Activated CD8-positive, alpha-beta memory T cell treated with anti-CD3 and anti-CD28 coated beads for 4 hours (primary cell): ENCODE data around the gene ADAM10.
"Not testable (repeated sequence)": the region's sequence is repeated elsewhere in the genome, so short reads cannot be mapped to it uniquely, and the experiment has no call there.

ENCODE experiments used
- DNase-seq, 2 donors: peaks; one replicate each; pipeline ENCODE4 v3.0.0-alpha.2; 2020; ENCODE audit warnings: low read depth in 2 of 2

ADAM10 gene

GRCh38 chr15:58677426-58677825 lies 72.1 kb downstream of the ADAM10 start:
- no peak for DNase-seq

GRCh38 chr15:58676766-58677165 lies 72.7 kb downstream of the ADAM10 start:
- no peak for DNase-seq

GRCh38 chr15:58671186-58671585 lies 78.3 kb downstream of the ADAM10 start:
- DNase-seq: no peak

- DNase-seq: no peak
Observed at GRCh38 chr15:58669108-58669507, 80.4 kb downstream of the ADAM10 start.

GRCh38 chr15:58666957-58667356 lies 82.5 kb downstream of the ADAM10 start:
- DNase-seq: no peak

- DNase-seq: no peak
Observed at GRCh38 chr15:58665672-58666071, 83.8 kb downstream of the ADAM10 start.

GRCh38 chr15:58650102-58650501 lies 99.4 kb downstream of the ADAM10 start:
- DNase-seq: no peak

- DNase-seq: no peak
Observed at GRCh38 chr15:58649175-58649574, 100.3 kb downstream of the ADAM10 start.

GRCh38 chr15:58643996-58644395 lies 105.5 kb downstream of the ADAM10 start:
- no peak for DNase-seq

GRCh38 chr15:58641660-58642059 lies 107.8 kb downstream of the ADAM10 start:
- no peak for DNase-seq

GRCh38 chr15:58639992-58640391 lies 109.5 kb downstream of the ADAM10 start:
- DNase-seq: no peak

GRCh38 chr15:58639002-58639756 lies 110.3 kb downstream of the ADAM10 start:
- no peak for DNase-seq

GRCh38 chr15:58632789-58633188 lies 116.7 kb downstream of the ADAM10 start:
- no peak for DNase-seq

GRCh38 chr15:58631319-58631718 lies 118.2 kb downstream of the ADAM10 start:
- DNase-seq: no peak

GRCh38 chr15:58629625-58630024 lies 119.9 kb downstream of the ADAM10 start:
- no peak for DNase-seq

- DNase-seq: no peak
Observed at GRCh38 chr15:58628206-58628947, 121.1 kb downstream of the ADAM10 start.

GRCh38 chr15:58627701-58628100 lies 121.8 kb downstream of the ADAM10 start:
- no peak for DNase-seq

GRCh38 chr15:58627046-58627445 lies 122.5 kb downstream of the ADAM10 start:
- no peak for DNase-seq

- no peak for DNase-seq
Observed at GRCh38 chr15:58626378-58626777, 123.1 kb downstream of the ADAM10 start.

- no peak for DNase-seq
Observed at GRCh38 chr15:58622877-58623276, 126.6 kb downstream of the ADAM10 start.

GRCh38 chr15:58620268-58620667 lies 129.2 kb downstream of the ADAM10 start:
- not testable (repeated sequence) for DNase-seq

GRCh38 chr15:58616171-58616570 lies 133.3 kb downstream of the ADAM10 start:
- DNase-seq: no peak
